ENCODE results near the gene B4GALT2. TPM values are rescaled to one million over a fixed set of nuclear protein-coding genes. Genes with fewer than 3 reads are reported as not detected.
A peak's percentile ranks its signal among the peaks of the same experiment; 100 is the strongest.

The B4GALT2 gene
- total and polyA plus RNA-seq, 8 donors, result 33.2 to 58.9 (median 43.5) TPM

- Histone ChIP-seq H3K27me3 (no peaks in the 10 kb centered on the region), H3K4me1 (peaks cover 11 to 23% of the 10 kb centered on the region in 2 donors), H3K27ac (no peak within 1 kb of the TSS), H3K9me3 (no peaks in the 10 kb centered on the region), H3K4me3 (peak within 1 kb of the TSS; percentile 62 to 69), H3K36me3 (peaks cover 0 to 36% of the 10 kb centered on the region in 2 donors)
- intact Hi-C loops (cut with DNase I), result no loop called here
- ATAC-seq, result peak; percentile 93
- peak in 1 of 2 donors; percentile 18 for TF ChIP-seq CTCF (IDR thresholded peaks at IDR 0.05)
- peak; percentile 94 to 98 (median 98) for DNase-seq
Measured at GRCh38 chr1:43969746-43970466, 9.1 kb upstream of the B4GALT2 start, which contains the start of gene DPH2. Gene DPH2 (plus strand): TSS chr1:43970010. CDS start chr1:43970176, 166 bp downstream.

GRCh38 chr1:43970502-43970901 lies 8.5 kb upstream of the B4GALT2 start:
- peaks cover 0 to 36% of the 10 kb centered on the region in 2 donors for H3K36me3 ChIP-seq
- peak overlapping the region; percentile 62 to 69 for H3K4me3 ChIP-seq
- ATAC-seq, result no peak
- H3K27ac ChIP-seq, result no peak overlapping the region
- intact Hi-C loops (cut with DNase I), result no loop called here
- peaks cover 12 to 26% of the 10 kb centered on the region in 2 donors for H3K4me1 ChIP-seq
- DNase-seq, result no peak
- no peak for TF ChIP-seq CTCF (IDR thresholded peaks at IDR 0.05)
- H3K27me3 ChIP-seq, result no peaks in the 10 kb centered on the region
- H3K9me3 ChIP-seq, result no peaks in the 10 kb centered on the region

GRCh38 chr1:43970911-43971310 lies 8.1 kb upstream of the B4GALT2 start:
- no peak overlapping the region for H3K27ac ChIP-seq
- H3K9me3 ChIP-seq, result no peaks in the 10 kb centered on the region
- no peaks in the 10 kb centered on the region for H3K27me3 ChIP-seq
- no peak for ATAC-seq
- no peak for DNase-seq
- no peak for TF ChIP-seq CTCF (IDR thresholded peaks at IDR 0.05)
- peaks cover 16 to 30% of the 10 kb centered on the region in 2 donors for H3K4me1 ChIP-seq
- peak overlapping the region in 1 of 2 donors; percentile 69 for H3K4me3 ChIP-seq
- intact Hi-C loops (cut with DNase I), result no loop called here
- H3K36me3 ChIP-seq, result peaks cover 0 to 34% of the 10 kb centered on the region in 2 donors

- no peak for TF ChIP-seq CTCF (IDR thresholded peaks at IDR 0.05)
- Histone ChIP-seq H3K36me3 (peaks cover under 1 to 34% of the 10 kb centered on the region in 2 donors), H3K9me3 (no peaks in the 10 kb centered on the region), H3K4me3 (no peak overlapping the region), H3K27ac (no peak overlapping the region), H3K4me1 (peaks cover 21 to 35% of the 10 kb centered on the region in 2 donors), H3K27me3 (no peaks in the 10 kb centered on the region)
- DNase-seq (peak in 1 of 4 donors; percentile 74), ATAC-seq (no peak)
- intact Hi-C loops (cut with DNase I), result no loop called here
Measured at GRCh38 chr1:43971336-43971980, 7.6 kb upstream of the B4GALT2 start.

GRCh38 chr1:43973981-43974442 lies 5.0 kb upstream of the B4GALT2 start:
- TF ChIP-seq CTCF (IDR thresholded peaks at IDR 0.05), result no peak
- intact Hi-C loops (cut with DNase I), result no loop called here
- no peak for ATAC-seq
- peaks cover 5 to 38% of the 10 kb centered on the region in 2 donors for H3K36me3 ChIP-seq
- H3K27me3 ChIP-seq, result no peaks in the 10 kb centered on the region
- no peak for DNase-seq
- peak overlapping the region; percentile 90 to 99 for H3K27ac ChIP-seq
- peak overlapping the region; percentile 87 to 98 for H3K4me3 ChIP-seq
- no peaks in the 10 kb centered on the region for H3K9me3 ChIP-seq
- H3K4me1 ChIP-seq, result peaks cover 34 to 60% of the 10 kb centered on the region in 2 donors
